Left kidney (tissue), 8 donors: ENCODE measurements around the gene ETDB. TPM values are rescaled to one million over a fixed set of nuclear protein-coding genes. Genes with fewer than 3 reads are reported as not detected.
"Not testable (repeated sequence)": the region's sequence is repeated elsewhere in the genome, so short reads cannot be mapped to it uniquely, and the experiment has no call there.

Source experiments
- DNase-seq: peaks from one replicate; pipeline ENCODE4 v3.0.0-alpha.2; 2013
- long read RNA-seq, 8 donors: transcript quantifications; one replicate each; lab custom pipeline, GENCODE V29; 2026
- polyA plus RNA-seq: library from polyadenylated mRNA; unstranded; fragments of 120-200 nt; gene quantifications from one replicate; pipeline ENCODE4 v1.2.1, GENCODE V29; 2013; ENCODE audit not compliant: insufficient read length

The ETDB gene
- not detected for polyA plus RNA-seq
- long read RNA-seq, donor 1: 0 reads
- long read RNA-seq, donor 2: 0 reads
- long read RNA-seq, donor 3: 0 reads
- long read RNA-seq, donor 4: 0 reads
- long read RNA-seq, donor 5: 0 reads
- long read RNA-seq, donor 6: 0 reads
- long read RNA-seq, donor 7: 0 reads
- long read RNA-seq, donor 8: 0 reads

- not testable (repeated sequence) for DNase-seq
Observed at GRCh38 chrX:135120056-135120576, at the start of gene ETDB. ETDB (minus strand) TSS chrX:135120526; CDS start chrX:135119261, 1,265 bp downstream.

- not testable (repeated sequence) for DNase-seq
Observed at GRCh38 chrX:135169534-135169933, 49.2 kb upstream of the ETDB start.

DNA sequence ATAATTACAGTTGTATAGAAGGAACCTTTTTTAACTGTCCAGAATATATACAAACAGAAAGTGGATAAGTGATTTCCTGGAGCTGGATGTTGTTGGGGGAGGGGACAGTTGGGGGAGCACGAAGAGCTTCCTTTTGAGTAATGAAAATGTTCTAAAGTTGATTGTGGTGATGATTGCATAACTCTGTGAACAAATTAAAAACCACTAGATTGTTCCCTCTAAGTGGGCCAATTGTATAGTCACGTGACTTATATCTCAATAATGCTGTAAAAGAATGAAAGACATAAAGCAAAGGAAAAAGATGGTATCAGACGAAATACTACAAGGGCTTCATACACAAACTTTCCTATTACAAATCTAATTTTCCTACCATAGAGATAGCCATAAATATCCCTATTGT, 48.2 kb upstream of the ETDB start:
- DNase-seq: no peak

DNA sequence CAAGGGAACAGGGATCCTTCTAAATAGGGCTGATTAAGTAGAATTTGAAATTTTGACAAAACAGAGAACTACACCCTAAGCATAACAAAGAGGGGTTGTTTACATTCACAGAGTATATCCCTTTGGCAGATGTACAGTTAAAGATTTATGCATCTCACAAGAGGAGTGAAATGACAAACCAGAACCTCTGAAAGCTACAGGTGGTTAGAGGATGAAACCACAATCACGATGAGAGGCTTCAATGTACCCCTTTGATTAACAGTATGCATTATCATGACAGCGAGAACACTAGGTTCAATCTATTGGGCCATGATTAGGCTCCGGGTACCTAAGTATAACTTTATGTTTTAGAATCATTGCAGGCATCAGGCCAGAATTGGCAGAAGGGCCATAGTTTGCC, 34.4 kb upstream of the ETDB start:
- DNase-seq: not testable (repeated sequence)

DNA sequence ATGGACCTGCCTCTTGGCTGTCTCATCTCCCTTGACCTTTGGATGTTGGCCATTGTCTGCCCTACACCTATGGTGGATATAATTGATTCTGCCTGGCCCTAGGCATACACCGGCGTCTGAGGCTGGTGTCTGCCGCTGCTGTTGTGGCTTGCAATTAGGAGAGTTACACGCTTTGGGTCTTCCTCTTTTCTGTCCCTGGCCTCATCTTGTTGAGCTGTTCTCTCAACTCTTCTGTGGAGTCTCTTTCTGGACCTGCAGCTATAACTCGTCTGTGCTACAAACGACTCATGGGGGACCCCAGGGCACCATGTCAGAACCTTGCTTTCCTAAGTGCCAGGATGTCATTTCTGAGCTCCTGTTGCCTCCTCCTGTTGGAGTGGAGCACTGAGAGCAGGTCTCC, 5.8 kb upstream of the ETDB start:
- not testable (repeated sequence) for DNase-seq

DNA sequence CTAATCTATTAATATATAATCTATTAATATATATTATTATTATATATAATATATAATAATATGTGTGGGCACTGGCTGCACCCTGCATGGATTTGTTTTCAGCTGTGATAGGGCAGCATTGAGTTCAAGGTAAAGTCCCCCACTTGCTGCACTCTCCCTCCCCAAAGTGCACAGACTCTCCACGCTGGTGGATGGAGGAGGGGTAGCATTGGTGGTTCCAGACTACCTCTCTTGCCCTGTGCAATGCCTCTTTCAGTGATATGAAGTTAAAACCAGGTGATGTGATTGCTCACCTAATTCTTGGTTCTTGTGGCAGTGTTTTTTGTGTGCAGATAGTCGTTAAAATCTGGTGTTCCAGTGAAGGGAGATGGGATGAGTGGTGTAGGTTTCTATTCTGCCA, 4.3 kb downstream of the ETDB start:
- not testable (repeated sequence) for DNase-seq

- no peak for DNase-seq
Observed at GRCh38 chrX:135114392-135114791, 5.9 kb downstream of the ETDB start.

GRCh38 chrX:135112743-135113142, 7.6 kb downstream of the ETDB start:
- DNase-seq: no peak

DNA sequence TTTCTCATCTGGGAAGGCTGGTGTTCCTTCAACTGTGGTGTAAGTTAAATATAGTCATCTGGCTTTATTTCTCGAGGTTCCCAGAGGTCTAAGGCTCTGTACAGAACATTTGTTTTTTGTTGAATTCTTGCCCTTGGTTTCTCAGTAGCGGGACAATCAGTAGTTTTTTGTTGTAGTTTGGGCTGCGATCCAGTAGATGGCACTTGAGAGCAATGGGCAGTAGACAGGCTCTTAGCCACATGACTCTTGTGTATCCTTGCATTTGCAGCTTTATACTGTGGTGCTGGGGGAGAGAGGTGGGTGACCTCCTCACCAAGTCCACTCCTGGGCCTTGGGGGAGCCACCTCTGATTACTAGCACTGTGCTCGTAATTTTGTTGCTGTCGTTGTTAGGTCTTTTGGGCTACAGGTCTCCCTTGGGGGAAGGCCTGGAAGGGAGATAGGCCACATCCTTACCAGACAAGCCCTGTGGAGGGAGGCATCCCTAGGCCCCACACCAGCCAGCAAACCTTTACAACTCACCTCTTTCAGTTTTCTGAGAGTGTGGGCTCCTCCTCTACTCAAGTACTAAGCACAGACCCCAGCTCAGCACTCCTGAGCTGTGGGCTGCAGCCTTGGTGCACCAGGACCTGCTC, 8.1 kb downstream of the ETDB start:
- DNase-seq: no peak

- no peak for DNase-seq
Observed at GRCh38 chrX:135109554-135109953, 10.8 kb downstream of the ETDB start.

DNA sequence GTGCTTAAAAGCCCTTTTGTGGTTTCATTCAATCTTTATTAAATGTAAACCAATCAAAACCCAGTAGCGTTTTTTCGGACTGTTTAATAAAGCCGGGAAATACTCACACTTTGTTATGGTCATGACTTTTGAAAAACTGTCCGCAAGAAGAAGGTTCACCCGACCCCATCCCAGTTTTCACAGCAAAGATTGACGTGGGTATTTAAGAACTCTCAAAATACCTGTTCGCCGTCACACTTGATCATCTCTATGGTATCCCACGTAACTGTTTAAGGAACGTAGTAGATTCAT, 20.9 kb downstream of the ETDB start:
- DNase-seq: no peak

DNA sequence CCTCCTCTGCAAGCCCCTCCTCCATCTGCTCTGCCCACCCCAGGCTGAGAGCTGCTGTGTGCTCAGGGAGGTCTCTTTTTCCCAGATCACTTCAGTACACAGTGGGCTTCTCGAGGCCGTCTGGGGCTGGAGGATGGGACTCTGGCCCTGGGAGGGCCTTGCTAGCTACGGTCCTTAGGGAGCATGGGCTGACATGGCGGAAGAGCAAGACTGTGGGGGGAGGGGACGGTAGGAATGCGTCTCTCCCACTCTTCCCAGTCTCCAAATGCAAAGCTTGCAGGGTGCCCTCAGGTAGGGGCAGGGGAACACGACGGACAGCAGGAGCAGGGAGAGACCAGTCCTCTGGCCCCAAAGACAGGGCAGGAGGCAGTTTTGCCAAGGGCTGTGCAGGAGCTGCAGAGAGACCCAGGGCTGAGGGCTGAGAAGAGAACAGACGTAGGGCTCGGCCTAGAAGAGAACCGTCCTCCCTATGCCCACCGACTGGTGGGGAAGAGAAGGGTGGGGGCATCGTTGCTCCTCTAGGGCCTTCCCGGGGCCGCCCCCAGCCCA, 23.1 kb downstream of the ETDB start:
- DNase-seq: not testable (repeated sequence)

DNA sequence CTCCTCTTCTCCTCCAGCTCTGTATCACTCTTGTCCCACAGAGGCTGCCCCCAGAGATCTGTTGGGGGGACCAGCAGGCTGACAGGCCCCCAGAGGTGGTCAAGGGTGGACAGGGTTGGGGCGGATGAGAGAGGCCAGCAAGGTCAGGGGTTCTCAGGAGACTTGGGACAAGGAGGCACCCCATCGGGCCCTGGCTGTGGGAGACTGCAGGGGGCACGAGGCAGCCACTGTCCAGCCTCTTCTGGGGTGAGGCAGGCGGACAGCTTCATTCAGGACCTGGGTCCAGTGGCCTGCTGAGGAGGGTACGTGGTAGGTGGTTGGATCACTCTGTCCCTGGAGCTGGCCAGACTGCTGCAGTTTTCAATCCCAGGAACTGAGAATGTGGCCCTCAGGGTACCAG, 24.6 kb downstream of the ETDB start:
- no peak for DNase-seq

DNA sequence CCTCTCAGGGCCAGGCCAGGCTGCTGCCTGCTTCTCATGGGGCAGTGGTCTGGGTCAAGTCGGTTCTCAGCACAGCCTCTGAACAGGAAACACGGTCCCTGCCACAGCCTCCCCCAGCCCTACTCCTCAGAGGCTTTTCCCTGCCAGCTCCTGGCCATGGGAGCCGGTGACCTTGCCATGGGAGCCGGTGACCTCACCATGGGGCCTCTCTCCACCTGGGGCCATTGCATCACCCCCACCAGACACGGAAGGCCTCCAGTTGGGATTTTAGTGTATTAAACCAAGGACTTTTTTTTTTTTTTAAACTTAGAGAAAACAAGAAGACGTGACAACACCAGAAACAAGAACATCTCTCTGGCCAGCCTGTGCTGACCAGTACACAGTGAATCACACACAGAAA, 25.6 kb downstream of the ETDB start:
- no peak for DNase-seq

DNA sequence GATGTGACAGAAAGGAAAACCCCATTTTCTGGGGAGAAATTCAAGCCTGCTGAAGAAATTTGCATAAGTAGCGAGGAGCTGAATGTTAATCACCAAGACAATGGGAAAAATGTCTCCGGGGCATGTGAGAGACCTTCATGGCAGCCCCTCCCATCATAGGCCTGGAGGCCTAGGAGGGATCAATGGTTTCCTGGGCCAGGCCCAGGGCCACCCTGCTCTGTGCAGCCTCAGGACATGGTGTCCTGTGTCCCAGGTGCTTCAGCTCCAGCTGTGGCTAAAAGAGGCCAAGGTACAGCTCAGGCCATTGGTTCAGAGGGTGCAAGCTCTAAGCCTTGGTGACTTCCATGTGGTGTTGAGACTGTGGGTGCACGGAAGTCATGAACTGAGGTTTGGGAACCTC, 31.2 kb downstream of the ETDB start:
- DNase-seq: no peak

DNA sequence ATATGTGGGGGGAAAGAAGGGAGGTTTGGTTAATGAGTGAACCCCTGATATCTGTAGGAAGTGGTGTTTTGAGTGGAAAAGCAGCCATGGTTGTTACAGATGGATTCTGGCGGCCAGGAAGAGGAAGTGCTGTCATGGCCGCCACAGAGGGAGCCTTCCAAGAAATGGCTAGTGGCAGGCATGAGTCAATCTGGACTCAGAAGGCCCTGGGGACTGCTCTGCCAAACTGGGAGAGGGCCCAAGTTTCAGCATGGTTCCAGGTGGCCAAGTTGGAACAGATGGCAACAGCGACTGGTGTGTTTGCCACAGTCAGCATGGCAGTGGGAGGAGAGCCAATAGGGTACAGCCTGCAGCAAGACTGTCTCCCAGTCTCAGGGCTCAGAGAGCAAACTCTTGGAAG, 32.5 kb downstream of the ETDB start:
- no peak for DNase-seq

DNA sequence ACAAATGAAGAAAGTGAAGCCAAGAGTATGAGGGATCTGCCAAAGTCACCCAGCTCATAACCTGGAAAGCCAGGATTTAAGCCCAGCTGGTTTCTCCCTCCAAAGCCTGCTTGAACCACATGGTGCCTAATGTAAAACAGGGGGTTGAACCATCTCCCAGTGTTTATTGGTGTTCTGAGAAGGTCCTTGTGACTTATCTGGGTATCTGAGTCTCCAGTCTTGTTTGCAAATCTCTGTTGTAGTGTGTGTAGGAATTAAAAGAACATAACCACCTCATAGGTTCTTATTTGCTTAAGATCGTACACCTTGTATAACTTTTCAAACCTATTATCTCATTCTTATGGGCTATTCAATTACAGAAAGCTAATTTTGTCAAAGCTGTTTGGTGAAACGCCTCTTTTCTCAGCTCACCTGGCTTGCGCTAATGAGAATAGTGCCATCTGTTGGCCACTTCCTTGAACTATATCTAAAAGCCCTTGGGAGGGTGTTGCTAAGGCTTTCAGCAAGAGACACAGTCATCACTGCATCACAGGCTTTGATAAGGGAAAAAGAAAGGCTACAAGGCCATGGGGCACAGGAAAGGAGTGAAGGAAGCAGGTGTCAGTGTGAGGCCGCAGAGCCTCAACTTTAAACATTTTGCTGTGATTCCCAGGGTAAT, 34.0 kb downstream of the ETDB start:
- DNase-seq: peak; percentile 41

DNA sequence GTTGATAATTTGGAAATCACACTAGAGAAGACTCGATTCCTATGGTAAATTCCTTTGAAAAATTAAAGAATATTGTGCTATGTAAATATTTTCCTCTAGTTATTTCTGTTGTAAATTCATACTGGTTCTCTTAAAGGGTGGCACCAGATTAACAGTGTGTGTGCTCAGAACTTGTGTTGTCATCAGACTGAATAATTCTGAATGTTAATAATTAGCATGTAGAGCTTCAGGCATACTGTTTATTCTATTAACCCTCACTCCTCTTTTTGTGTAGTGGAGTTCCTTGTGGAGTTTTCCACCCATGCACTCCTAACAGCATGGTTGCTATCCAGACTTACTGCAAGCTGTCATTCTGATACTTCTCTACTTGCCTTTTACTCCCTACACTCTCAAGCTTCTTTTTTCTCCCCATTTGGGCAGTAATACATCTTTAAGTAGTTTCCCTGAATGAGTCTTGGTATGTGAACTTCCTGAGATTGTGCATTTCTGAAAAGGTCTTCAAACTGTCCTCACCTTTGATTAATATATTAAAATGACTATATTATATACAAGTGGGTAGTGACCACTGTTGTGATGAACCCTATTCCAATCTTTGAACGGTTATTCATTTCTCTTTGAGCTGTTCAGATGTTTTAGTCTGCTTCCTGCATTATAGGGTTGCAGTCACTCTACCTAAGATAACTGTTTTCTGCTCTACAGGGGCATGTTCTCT, 38.5 kb downstream of the ETDB start:
- DNase-seq: no peak
